Nucleus accumbens (tissue), 56 donors: ENCODE data around the gene CDKN1C.

Experiments
- DNase-seq, 56 donors: peaks; one replicate each; lab custom pipeline; 2025; lab: John Stamatoyannopoulos, UW

CDKN1C gene

GRCh38 chr11:2853401-2853800 lies 32.2 kb downstream of the CDKN1C start:
- DNase-seq = no peak

GRCh38 chr11:2849994-2850770 lies 35.4 kb downstream of the CDKN1C start:
- no peak for DNase-seq

- DNase-seq = no peak
Observed at GRCh38 chr11:2848497-2848896, 37.1 kb downstream of the CDKN1C start.

GRCh38 chr11:2847561-2847960 lies 38.0 kb downstream of the CDKN1C start:
- no peak for DNase-seq

GRCh38 chr11:2846470-2846869 lies 39.1 kb downstream of the CDKN1C start:
- no peak for DNase-seq

GRCh38 chr11:2846056-2846455 lies 39.5 kb downstream of the CDKN1C start:
- no peak for DNase-seq

- DNase-seq = no peak
Observed at GRCh38 chr11:2844996-2845395, 40.6 kb downstream of the CDKN1C start.

GRCh38 chr11:2844116-2844842 lies 41.3 kb downstream of the CDKN1C start:
- no peak for DNase-seq

GRCh38 chr11:2843551-2843950 lies 42.0 kb downstream of the CDKN1C start:
- DNase-seq = no peak

- no peak for DNase-seq
Observed at GRCh38 chr11:2842876-2843275, 42.7 kb downstream of the CDKN1C start.

- DNase-seq = no peak
Observed at GRCh38 chr11:2841411-2842190, 44.0 kb downstream of the CDKN1C start.

GRCh38 chr11:2839395-2839943 lies 46.1 kb downstream of the CDKN1C start:
- no peak for DNase-seq

GRCh38 chr11:2838676-2839294 lies 46.8 kb downstream of the CDKN1C start:
- DNase-seq = no peak

GRCh38 chr11:2838091-2838490 lies 47.5 kb downstream of the CDKN1C start:
- no peak for DNase-seq

GRCh38 chr11:2837651-2838050 lies 47.9 kb downstream of the CDKN1C start:
- DNase-seq = no peak

- peak in 1 of 56 donors; percentile 32 for DNase-seq
Observed at GRCh38 chr11:2837096-2837601, 48.4 kb downstream of the CDKN1C start.

GRCh38 chr11:2836315-2837095 lies 49.1 kb downstream of the CDKN1C start:
- no peak for DNase-seq

- no peak for DNase-seq
Observed at GRCh38 chr11:2835751-2836150, 49.8 kb downstream of the CDKN1C start.

GRCh38 chr11:2835296-2835695 lies 50.3 kb downstream of the CDKN1C start:
- no peak for DNase-seq
